ENCODE results near the gene PDE4D. TPM values are rescaled to one million over a fixed set of nuclear protein-coding genes. Genes with fewer than 3 reads are reported as not detected.

Gene PDE4D
- total RNA-seq, 1 experiment from 2014 or later = 2.4 TPM

- intact Hi-C loops (cut with micrococcal nuclease; ENCODE audit: unreplicated experiment) = no loop called here
- ATAC-seq = no peak
- no TSS peak for BruUV-seq (replicated peaks)
- POLR2A ChIA-PET = no interaction called here
- Histone ChIP-seq H3K36me3 (ENCODE audit: control insufficient read depth, insufficient read depth, low read length) (no peaks in the 10 kb centered on the region), H3K4me1 (ENCODE audit: control insufficient read depth, insufficient read depth, low read length) (no peaks in the 10 kb centered on the region), H3K27ac (ENCODE audit: low read length) (no peak overlapping the region), H3K9me3 (ENCODE audit: control insufficient read depth, insufficient read depth, low read depth, low read length) (no peaks in the 10 kb centered on the region), H3K4me3 (ENCODE audit: low read depth in 2 of 2, low read length in 2 of 2) (no peak overlapping the region), H3K27me3 (ENCODE audit: control insufficient read depth, insufficient read depth, low read length) (no peaks in the 10 kb centered on the region)
- in situ Hi-C loops (cut with HindIII; ENCODE audit: low pct_unique_long_range_greater_than_20kb, low sequenced_read_pairs) = no loop called here
- no peak for DNase-seq (ENCODE audit: low read depth, low spot score)
- CTCF ChIA-PET = no interaction called here
- TF ChIP-seq CTCF (IDR thresholded peaks at IDR 0.05) (no peak), TCF7L2 (IDR thresholded peaks at IDR 0.05; ENCODE audit: low read depth, low read length) (no peak), POLR2AphosphoS5 (IDR thresholded peaks at IDR 0.05; ENCODE audit: low read depth, low read length) (no peak), REST (IDR thresholded peaks at IDR 0.05; ENCODE audit: insufficient read depth in 1 of 2, low read depth in 2 of 2, low read length in 1 of 2) (no peak), SIN3A (IDR thresholded peaks at IDR 0.05; ENCODE audit: borderline replicate concordance, insufficient read depth, low read depth, low read length) (no peak)
These were observed 364.3 kb downstream of the PDE4D start for GRCh38 chr5:59529239-59529638.

GRCh38 chr5:59528202-59528862, 365.2 kb downstream of the PDE4D start:
- ATAC-seq = no peak
- Histone ChIP-seq H3K36me3 (ENCODE audit: control insufficient read depth, insufficient read depth, low read length) (no peaks in the 10 kb centered on the region), H3K9me3 (ENCODE audit: control insufficient read depth, insufficient read depth, low read depth, low read length) (no peaks in the 10 kb centered on the region), H3K4me3 (ENCODE audit: low read depth in 2 of 2, low read length in 2 of 2) (no peak overlapping the region), H3K27me3 (ENCODE audit: control insufficient read depth, insufficient read depth, low read length) (no peaks in the 10 kb centered on the region), H3K4me1 (ENCODE audit: control insufficient read depth, insufficient read depth, low read length) (no peaks in the 10 kb centered on the region), H3K27ac (ENCODE audit: low read length) (no peak overlapping the region)
- in situ Hi-C loops (cut with HindIII; ENCODE audit: low pct_unique_long_range_greater_than_20kb, low sequenced_read_pairs) = no loop called here
- ChIA-PET POLR2A (no interaction called here), CTCF (no interaction called here)
- DNase-seq (ENCODE audit: low read depth, low spot score) = no peak
- TF ChIP-seq CTCF (IDR thresholded peaks at IDR 0.05) (no peak), TCF7L2 (IDR thresholded peaks at IDR 0.05; ENCODE audit: low read depth, low read length) (no peak), POLR2AphosphoS5 (IDR thresholded peaks at IDR 0.05; ENCODE audit: low read depth, low read length) (no peak), SIN3A (IDR thresholded peaks at IDR 0.05; ENCODE audit: borderline replicate concordance, insufficient read depth, low read depth, low read length) (no peak), REST (IDR thresholded peaks at IDR 0.05; ENCODE audit: insufficient read depth in 1 of 2, low read depth in 2 of 2, low read length in 1 of 2) (no peak)
- BruUV-seq (replicated peaks) = no TSS peak
- intact Hi-C loops (cut with micrococcal nuclease; ENCODE audit: unreplicated experiment) = no loop called here
